ENCODE results near the gene AKT1. TPM values are rescaled to one million over a fixed set of nuclear protein-coding genes. Genes with fewer than 3 reads are reported as not detected.

Gene AKT1
- total and polyA plus RNA-seq, 2 of the 13 experiments (the other 11 are each of a cell fraction or from before 2014, with no cell fraction given): 96.2 to 116 TPM

GRCh38 chr14:104794099-104794498, 1.4 kb downstream of the AKT1 start:
- Histone ChIP-seq H3K9me3 (ENCODE audit: low read length) (no peaks in the 10 kb centered on the region), H2AFZ (ENCODE audit: low read length) (no peak overlapping the region), H3K4me3 (replicated peaks in 1 of 3; ENCODE audit: insufficient read depth in 1 of 3, low read depth in 2 of 3, low read length in 3 of 3) (peak overlapping the region; percentile 70 to 88 (median 78)), H3K4me1 (ENCODE audit: insufficient read depth, low read length) (peaks cover 54% of the 10 kb centered on the region), H3K4me2 (ENCODE audit: low read depth, low read length) (peak overlapping the region; percentile 92), H4K20me1 (ENCODE audit: insufficient read depth, low read length) (peaks cover 12% of the 10 kb centered on the region), H3K79me2 (ENCODE audit: insufficient read depth, low read length) (peaks cover 26% of the 10 kb centered on the region), H3K27ac (ENCODE audit: extremely low read length, insufficient read depth, low read length) (peak overlapping the region; percentile 57), H3K36me3 (replicated peaks in 1 of 2; ENCODE audit: control insufficient read depth in 1 of 2, insufficient read depth in 2 of 2, low read length in 2 of 2) (peaks cover 7 to 17% of the 10 kb centered on the region in 2 experiments; a peak in 3 of 5 replicates), H3K9ac (ENCODE audit: insufficient read depth, low read depth, low read length) (peak overlapping the region; percentile 86), H3K27me3 (ENCODE audit: control insufficient read depth in 1 of 2, insufficient read depth in 2 of 2, low read length in 2 of 2) (no peaks in the 10 kb centered on the region)
- TSS peak; percentile 55 for BruUV-seq (replicated peaks)
- peak; percentile 17 for ATAC-seq
- intact Hi-C loops (cut with micrococcal nuclease; ENCODE audit: unreplicated experiment) (loop anchor here (2.0 kb wide), 1 partner anchor 13 kb away; no protein-coding TSS in a partner anchor), in situ Hi-C loops (cut with HindIII; ENCODE audit: extremely low pct_ligation_motif_present, low pct_unique_long_range_greater_than_20kb) (no loop called here)
- DNase-seq (ENCODE audit: low spot score): peak; percentile 57
- ChIA-PET CTCF (ENCODE audit: low intra/inter-chr PET ratio, low total read pairs) (no interaction called here), POLR2A (interaction anchor here (1.0 to 1.9 kb wide), 3 partner anchors 27 to 128 kb away, joined by 3 to 20 read pairs (median 4); partner anchors contain the start of gene SIVA1)
- WGBS (ENCODE audit: low lambda C conversion rate): 5% methylated on average over 7 of the region's 15 CpGs
- FAIRE-seq: no peak
- TF ChIP-seq TGIF2 (CRISPR knock-in tag; IDR thresholded peaks at IDR 0.05): 0 out of 2 replicates have a peak, but pooled peaks have one; percentile 9
- no peak for TF ChIP-seq CEBPZ (IDR thresholded peaks at IDR 0.05; ENCODE audit: low read length)
- TF ChIP-seq E2F5 (CRISPR knock-in tag; conservative IDR thresholded peaks at IDR 0.05): no peak
- TF ChIP-seq ISL2 (CRISPR knock-in tag; IDR thresholded peaks at IDR 0.05): no peak
- no peak for TF ChIP-seq ZNF264 (CRISPR knock-in tag; IDR thresholded peaks at IDR 0.05)
- TF ChIP-seq ASH2L (IDR thresholded peaks at IDR 0.05; ENCODE audit: insufficient read length, low read depth, low read length): peak; percentile 3
- TF ChIP-seq HIVEP1 (CRISPR knock-in tag; IDR thresholded peaks at IDR 0.05): 0 out of 2 replicates have a peak, but pooled peaks have one; percentile 10
- TF ChIP-seq NFKB2 (CRISPR knock-in tag; IDR thresholded peaks at IDR 0.05; ENCODE audit: borderline replicate concordance): peak; percentile 38; the same call in 1 of the 2 replicates
- TF ChIP-seq SP1 (IDR thresholded peaks at IDR 0.05): no peak
- TF ChIP-seq SP1 (CRISPR knock-in tag; IDR thresholded peaks at IDR 0.05): peak; percentile 76; the same call in 1 of the 2 replicates
- 0 out of 2 replicates have a peak, but pooled peaks have one; percentile 14 for TF ChIP-seq MXD4 (CRISPR knock-in tag; IDR thresholded peaks at IDR 0.05)
- TF ChIP-seq PITX1 (CRISPR knock-in tag; IDR thresholded peaks at IDR 0.05): 0 out of 2 replicates have a peak, but pooled peaks have one; percentile 10
- TF ChIP-seq SP5 (CRISPR knock-in tag; IDR thresholded peaks at IDR 0.05; ENCODE audit: borderline replicate concordance, low read depth): no peak
- no peak for TF ChIP-seq ZSCAN22 (CRISPR knock-in tag; IDR thresholded peaks at IDR 0.05)
- peak; percentile 23; the same call in 1 of the 2 replicates for TF ChIP-seq HOXA3 (CRISPR knock-in tag; IDR thresholded peaks at IDR 0.05)
- TF ChIP-seq ZNF343 (CRISPR knock-in tag; IDR thresholded peaks at IDR 0.05): no peak
- no peak for TF ChIP-seq ATF5 (CRISPR knock-in tag; IDR thresholded peaks at IDR 0.05; ENCODE audit: low read depth)
- peak; percentile 17; the same call in 1 of the 2 replicates for TF ChIP-seq GATAD2A (CRISPR knock-in tag; IDR thresholded peaks at IDR 0.05)
- TF ChIP-seq NFE2L2 (IDR thresholded peaks at IDR 0.05; ENCODE audit: low read length): no peak
- TF ChIP-seq TFAP4 (IDR thresholded peaks at IDR 0.05; ENCODE audit: borderline replicate concordance, low read depth): peak; percentile 41; the same call in 1 of the 2 replicates
